MCF 10A (cell line): Measurements from ENCODE around the gene TCF4. TPM values are rescaled to one million over a fixed set of nuclear protein-coding genes. Genes with fewer than 3 reads are reported as not detected.

Experiments used
- BruUV-seq: library from RNA; stranded (reverse); fragments of 400-500 nt; replicated peaks from 2 replicates; lab custom pipeline; 2021; lab: Mats Ljungman, UMichigan
- CTCF ChIA-PET: fragments of 300-600 bp; sonication (Branson Sonifier 250); formaldehyde crosslinking; extraction: SDS; loops from one replicate; lab custom pipeline; 2021; ENCODE audit warnings: antibody characterized with exemption, inconsistent platforms; lab: Yijun Ruan, JAX
- POLR2A ChIA-PET: fragments of 300-600, 350-650 bp; sonication (Branson Sonifier 250); formaldehyde crosslinking; extraction: SDS; loops from one replicate; lab custom pipeline; 2020; ENCODE audit warnings: antibody characterized with exemption, inconsistent platforms; lab: Yijun Ruan, JAX
- DNase-seq: peaks from one replicate; pipeline ENCODE4 v3.0.0-alpha.2; 2018; ENCODE audit not compliant: unreplicated experiment
- H3K27ac Mint-ChIP-seq: one replicate; pipeline ENCODE4 v1.8.0; 2022; ENCODE audit warnings: mild to moderate bottlenecking, low read depth, mixed read lengths; ENCODE audit not compliant: unreplicated experiment
- H3K27me3 Mint-ChIP-seq: one replicate; pipeline ENCODE4 v1.8.0; 2022; ENCODE audit warnings: mixed read lengths; ENCODE audit not compliant: insufficient read depth, unreplicated experiment
- H3K36me3 Mint-ChIP-seq: one replicate; pipeline ENCODE4 v1.8.0; 2022; ENCODE audit warnings: mild to moderate bottlenecking, moderate library complexity, mixed read lengths; ENCODE audit not compliant: insufficient read depth, unreplicated experiment
- H3K4me1 Mint-ChIP-seq: one replicate; pipeline ENCODE4 v1.8.0; 2022; ENCODE audit warnings: mixed read lengths; ENCODE audit not compliant: insufficient read depth, unreplicated experiment
- H3K4me3 Mint-ChIP-seq: one replicate; pipeline ENCODE4 v1.8.0; 2022; ENCODE audit warnings: mild to moderate bottlenecking, moderate library complexity, mixed read lengths; ENCODE audit not compliant: unreplicated experiment
- H3K9me3 Mint-ChIP-seq: one replicate; pipeline ENCODE4 v1.8.0; 2022; ENCODE audit warnings: mixed read lengths; ENCODE audit not compliant: unreplicated experiment
- CTCF ChIP-seq: fragments of 200-600 bp; IDR thresholded peaks from one replicate; pipeline ENCODE4 v1.8.0; 2022; ENCODE audit warnings: antibody characterized with exemption, mild to moderate bottlenecking; ENCODE audit not compliant: unreplicated experiment
- intact Hi-C: fragments of 100-400 bp; cut with micrococcal nuclease; formaldehyde crosslinking; loops from 2 replicates; pipeline ENCODE4 v1.14.1; 2022
- total RNA-seq: library from RNA; stranded (reverse); gene quantifications from 2 replicates; pipeline ENCODE4 v1.2.3, GENCODE V29; 2022

The TCF4 gene
- total RNA-seq, 1 experiment from 2014 or later, result 6.2 TPM

- no TSS peak for BruUV-seq
- ChIA-PET CTCF (interaction anchor here (0.6 kb wide), 1 partner anchor 10 kb away, joined by 5 read pairs; no protein-coding TSS in a partner anchor), POLR2A (no interaction called here)
- no peaks in the 10 kb centered on the region for H3K27me3 Mint-ChIP-seq
- no peak for TF ChIP-seq CTCF
- H3K4me3 Mint-ChIP-seq, result no peak overlapping the region
- DNase-seq, result no peak
- H3K36me3 Mint-ChIP-seq, result no peaks in the 10 kb centered on the region
- no peak overlapping the region for H3K27ac Mint-ChIP-seq
- intact Hi-C loops, result no loop called here
- H3K9me3 Mint-ChIP-seq, result no peaks in the 10 kb centered on the region
- H3K4me1 Mint-ChIP-seq, result no peaks in the 10 kb centered on the region
Observed at GRCh38 chr18:55283309-55283708, 304.7 kb downstream of the TCF4 start.

- intact Hi-C loops, result no loop called here
- no TSS peak for BruUV-seq
- H3K27me3 Mint-ChIP-seq, result no peaks in the 10 kb centered on the region
- ChIA-PET CTCF (no interaction called here), POLR2A (no interaction called here)
- TF ChIP-seq CTCF, result no peak
- H3K27ac Mint-ChIP-seq, result no peak overlapping the region
- H3K4me3 Mint-ChIP-seq, result no peak overlapping the region
- H3K4me1 Mint-ChIP-seq, result no peaks in the 10 kb centered on the region
- no peak for DNase-seq
- H3K36me3 Mint-ChIP-seq, result no peaks in the 10 kb centered on the region
- H3K9me3 Mint-ChIP-seq, result no peaks in the 10 kb centered on the region
Observed at GRCh38 chr18:55280503-55280902, 307.5 kb downstream of the TCF4 start.

GRCh38 chr18:55275039-55275901 is 312.7 kb downstream of the TCF4 start:
- H3K4me1 Mint-ChIP-seq, result no peaks in the 10 kb centered on the region
- ChIA-PET CTCF (interaction anchor here (0.5 to 3.8 kb wide), 6 partner anchors 10 to 1185 kb away, joined by 3 to 12 read pairs (median 3); no protein-coding TSS in a partner anchor), POLR2A (interaction anchor here (0.7 kb wide), 1 partner anchor 80 kb away, joined by 3 read pairs; no protein-coding TSS in a partner anchor)
- no TSS peak for BruUV-seq
- no peak overlapping the region for H3K4me3 Mint-ChIP-seq
- peak; percentile 21 for TF ChIP-seq CTCF
- no peaks in the 10 kb centered on the region for H3K9me3 Mint-ChIP-seq
- intact Hi-C loops, result loop anchor here (1.0 kb wide), 2 partner anchors 41 to 179 kb away; no protein-coding TSS in a partner anchor
- H3K27ac Mint-ChIP-seq, result no peak overlapping the region
- peak; percentile 86 for DNase-seq
- H3K36me3 Mint-ChIP-seq, result no peaks in the 10 kb centered on the region
- no peaks in the 10 kb centered on the region for H3K27me3 Mint-ChIP-seq

GRCh38 chr18:55272510-55273243 is 315.3 kb downstream of the TCF4 start:
- no peaks in the 10 kb centered on the region for H3K4me1 Mint-ChIP-seq
- DNase-seq, result no peak
- H3K9me3 Mint-ChIP-seq, result no peaks in the 10 kb centered on the region
- H3K27me3 Mint-ChIP-seq, result no peaks in the 10 kb centered on the region
- no peaks in the 10 kb centered on the region for H3K36me3 Mint-ChIP-seq
- ChIA-PET CTCF (interaction anchor here (1.3 kb wide), 1 partner anchor 38 kb away, joined by 4 read pairs; no protein-coding TSS in a partner anchor), POLR2A (no interaction called here)
- intact Hi-C loops, result no loop called here
- no peak for TF ChIP-seq CTCF
- no peak overlapping the region for H3K27ac Mint-ChIP-seq
- BruUV-seq, result no TSS peak
- H3K4me3 Mint-ChIP-seq, result no peak overlapping the region
